HG03432 (cell line): Measurements from ENCODE around the gene NUP214.
"Not testable (repeated sequence)": the region's sequence is repeated elsewhere in the genome, so short reads cannot be mapped to it uniquely, and the experiment has no call there.

Experiments
- ATAC-seq: cut with Tn5 transposase; IDR thresholded peaks from one replicate; pipeline ENCODE4 v1.9.1; 2021; ENCODE audit warnings: mild to moderate bottlenecking, moderate library complexity; ENCODE audit not compliant: unreplicated experiment

NUP214 gene

GRCh38 chr9:131158673-131159072 lies 33.3 kb downstream of the NUP214 start:
- not testable (repeated sequence) for ATAC-seq

- no peak for ATAC-seq
Observed at GRCh38 chr9:131160416-131161112, 35.2 kb downstream of the NUP214 start.

GRCh38 chr9:131161585-131161984 lies 36.2 kb downstream of the NUP214 start:
- ATAC-seq: no peak

GRCh38 chr9:131162886-131163285 lies 37.5 kb downstream of the NUP214 start:
- no peak for ATAC-seq

- ATAC-seq: no peak
Observed at GRCh38 chr9:131165523-131165922, 40.1 kb downstream of the NUP214 start.

- ATAC-seq: no peak
Observed at GRCh38 chr9:131167146-131167692, 41.8 kb downstream of the NUP214 start.

GRCh38 chr9:131167936-131168335 lies 42.5 kb downstream of the NUP214 start:
- no peak for ATAC-seq

GRCh38 chr9:131169563-131170240 lies 44.3 kb downstream of the NUP214 start:
- no peak for ATAC-seq

- no peak for ATAC-seq
Observed at GRCh38 chr9:131173995-131174394, 48.6 kb downstream of the NUP214 start.

GRCh38 chr9:131174681-131175239 lies 49.4 kb downstream of the NUP214 start:
- ATAC-seq: no peak

GRCh38 chr9:131177898-131178297 lies 52.5 kb downstream of the NUP214 start:
- no peak for ATAC-seq

- peak; percentile 77 for ATAC-seq
Observed at GRCh38 chr9:131178382-131178781, 53.0 kb downstream of the NUP214 start.

GRCh38 chr9:131178926-131179325 lies 53.5 kb downstream of the NUP214 start:
- ATAC-seq: no peak

GRCh38 chr9:131179561-131180219 lies 54.3 kb downstream of the NUP214 start:
- ATAC-seq: no peak

GRCh38 chr9:131180454-131180853 lies 55.1 kb downstream of the NUP214 start:
- ATAC-seq: no peak

- ATAC-seq: no peak
Observed at GRCh38 chr9:131181091-131181681, 55.8 kb downstream of the NUP214 start.

GRCh38 chr9:131185924-131186323 lies 60.5 kb downstream of the NUP214 start:
- ATAC-seq: no peak

- no peak for ATAC-seq
Observed at GRCh38 chr9:131186622-131187021, 61.2 kb downstream of the NUP214 start.

- no peak for ATAC-seq
Observed at GRCh38 chr9:131187957-131188356, 62.6 kb downstream of the NUP214 start.

GRCh38 chr9:131188976-131189375 lies 63.6 kb downstream of the NUP214 start:
- no peak for ATAC-seq

GRCh38 chr9:131190191-131190590 lies 64.8 kb downstream of the NUP214 start:
- no peak for ATAC-seq
